Gastroesophageal sphincter (tissue), 3 donors: ENCODE results near the gene AHRR.
"Not testable (repeated sequence)": the region's sequence is repeated elsewhere in the genome, so short reads cannot be mapped to it uniquely, and the experiment has no call there.

Source experiments
- EP300 ChIP-seq: sonication (generic); formaldehyde crosslinking; IDR thresholded peaks from one replicate; pipeline ENCODE4 v1.6.1; 2017; ENCODE audit warnings: antibody characterized with exemption, mild to moderate bottlenecking
- POLR2A ChIP-seq, 2 donors: fragments of 450-650 bp; IDR thresholded peaks; one replicate each; pipeline ENCODE4 v1.6.1; 2017; ENCODE audit warnings: antibody characterized with exemption in 2 of 2, mild to moderate bottlenecking in 2 of 2, moderate library complexity in 1 of 2
- POLR2AphosphoS5 ChIP-seq: sonication (generic); formaldehyde crosslinking; IDR thresholded peaks from one replicate; pipeline ENCODE4 v1.6.1; 2017; ENCODE audit warnings: antibody characterized with exemption
- TF ChIP-seq, protein P1 (sequence below), 4 experiments: fragments of 200-600 bp in 2 of 4; fragments of 450-650 bp in 2 of 4; sonication (generic) in 1 of 4; IDR thresholded peaks; one replicate each; pipeline ENCODE4 v1.5.1; 2017 to 2019; ENCODE audit warnings: antibody characterized with exemption in 4 of 4, mild to moderate bottlenecking in 2 of 4, moderate library complexity in 2 of 4

DNA sequence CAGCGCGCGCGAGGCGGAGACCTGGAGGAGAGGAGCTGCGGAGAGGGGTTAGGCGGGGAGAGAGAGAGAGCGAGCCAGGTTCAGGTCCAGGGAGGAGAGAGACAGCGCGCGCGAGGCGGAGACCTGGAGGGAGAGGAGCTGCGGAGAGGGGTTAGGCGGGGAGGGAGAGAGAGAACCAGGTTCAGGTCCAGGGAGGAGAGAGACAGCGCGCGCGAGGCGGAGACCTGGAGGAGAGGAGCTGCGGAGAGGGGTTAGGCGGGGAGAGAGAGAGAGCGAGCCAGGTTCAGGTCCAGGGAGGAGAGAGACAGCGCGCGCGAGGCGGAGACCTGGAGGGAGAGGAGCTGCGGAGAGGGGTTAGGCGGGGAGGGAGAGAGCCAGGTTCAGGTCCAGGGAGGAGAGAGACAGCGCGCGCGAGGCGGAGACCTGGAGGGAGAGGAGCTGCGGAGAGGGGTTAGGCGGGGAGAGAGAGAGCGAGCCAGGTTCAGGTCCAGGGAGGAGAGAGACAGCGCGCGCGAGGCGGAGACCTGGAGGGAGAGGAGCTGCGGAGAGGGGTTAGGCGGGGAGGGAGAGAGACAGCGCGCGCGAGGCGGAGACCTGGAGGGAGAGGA is 152.8 kb downstream of the AHRR start:
- TF ChIP-seq, protein P1, sequence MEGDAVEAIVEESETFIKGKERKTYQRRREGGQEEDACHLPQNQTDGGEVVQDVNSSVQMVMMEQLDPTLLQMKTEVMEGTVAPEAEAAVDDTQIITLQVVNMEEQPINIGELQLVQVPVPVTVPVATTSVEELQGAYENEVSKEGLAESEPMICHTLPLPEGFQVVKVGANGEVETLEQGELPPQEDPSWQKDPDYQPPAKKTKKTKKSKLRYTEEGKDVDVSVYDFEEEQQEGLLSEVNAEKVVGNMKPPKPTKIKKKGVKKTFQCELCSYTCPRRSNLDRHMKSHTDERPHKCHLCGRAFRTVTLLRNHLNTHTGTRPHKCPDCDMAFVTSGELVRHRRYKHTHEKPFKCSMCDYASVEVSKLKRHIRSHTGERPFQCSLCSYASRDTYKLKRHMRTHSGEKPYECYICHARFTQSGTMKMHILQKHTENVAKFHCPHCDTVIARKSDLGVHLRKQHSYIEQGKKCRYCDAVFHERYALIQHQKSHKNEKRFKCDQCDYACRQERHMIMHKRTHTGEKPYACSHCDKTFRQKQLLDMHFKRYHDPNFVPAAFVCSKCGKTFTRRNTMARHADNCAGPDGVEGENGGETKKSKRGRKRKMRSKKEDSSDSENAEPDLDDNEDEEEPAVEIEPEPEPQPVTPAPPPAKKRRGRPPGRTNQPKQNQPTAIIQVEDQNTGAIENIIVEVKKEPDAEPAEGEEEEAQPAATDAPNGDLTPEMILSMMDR (IDR thresholded peaks at IDR 0.05), result not testable (repeated sequence)
- not testable (repeated sequence) for TF ChIP-seq POLR2A (IDR thresholded peaks at IDR 0.05); POLR2AphosphoS5; EP300
